Pancreas (tissue), 10 donors: Measurements from ENCODE around the gene CD226. TPM values are rescaled to one million over a fixed set of nuclear protein-coding genes. Genes with fewer than 3 reads are reported as not detected.

Source experiments
- ATAC-seq, 4 donors: fragments of 200-7000 bp; cut with Tn5 transposase; one replicate each; pipeline versions ENCODE4 v1.8.0 to v1.9.1; 2020; ENCODE audit warnings: mild to moderate bottlenecking in 4 of 4, moderate library complexity in 4 of 4
- DNase-seq, 6 donors: peaks; one replicate each; pipeline ENCODE4 v3.0.0-alpha.2; 2020
- FAIRE-seq: peaks from 2 replicates; lab custom pipeline; 2012; peaks lifted over from hg19 to GRCh38; lab: Jason Lieb, UNC
- H3K27ac ChIP-seq, 4 donors: fragments of 200-600 bp; sonication (generic); 1 replicate in 3 of 4; 2 replicates in 1 of 4; pipeline versions ENCODE4 v1.5.0 to v1.8.0; 2020
- H3K27me3 ChIP-seq, 4 donors: fragments of 200-600 bp; one replicate each; pipeline ENCODE4 v1.8.0; 2021
- H3K36me3 ChIP-seq, 3 donors: fragments of 200-600 bp; sonication (generic) in 1 of 3; one replicate each; pipeline versions ENCODE4 v1.5.0 to v1.8.0; 2020 to 2021
- H3K4me1 ChIP-seq, 3 donors: fragments of 200-600 bp; one replicate each; pipeline ENCODE4 v1.8.0; 2021
- H3K4me3 ChIP-seq, 4 donors: fragments of 200-600 bp; sonication (generic) in 2 of 4; one replicate each; pipeline versions ENCODE4 v1.5.0 to v1.8.0; 2020 to 2021
- H3K9me3 ChIP-seq, 4 donors: fragments of 200-600 bp; one replicate each; pipeline ENCODE4 v1.8.0; 2021
- CTCF ChIP-seq, 4 donors: fragments of 200-600 bp; sonication (generic) in 3 of 4; IDR thresholded peaks; one replicate each; pipeline versions ENCODE4 v1.5.0 to v1.8.0; 2021; ENCODE audit warnings: antibody characterized with exemption in 4 of 4
- WGBS, 2 donors: extraction: QIAGEN DNeasy Blood & Tissue Kit; methylation state at CpG; one replicate each; pipeline ENCODE4 v1.1.7; 2013; 5-methylcytosine and 5-hydroxymethylcytosine counted together
- intact Hi-C, 3 donors: fragments of 100-400 bp; cut with DNase I; formaldehyde crosslinking; loops; one replicate each; pipeline versions ENCODE4 v1.11.1 to v1.14.2; 2022
- polyA plus RNA-seq, 2 donors: library from polyadenylated mRNA; stranded (reverse); fragments of 200-250 nt; gene quantifications; one replicate each; pipeline ENCODE4 v1.2.3, GENCODE V29; 2013
- total RNA-seq, 6 donors: library from RNA; stranded (reverse); fragmentation: NEBNext Ultra II Directional in 4 of 6; extraction: Animal tissue kit (Norgen Biotek cat#: 25700) in 4 of 6; gene quantifications; one replicate each; pipeline versions ENCODE4 v1.2.1 to v1.2.4, GENCODE V29; 2021 to 2023
- donor health status: healthy with polysubstance abuse.
- donor health status: DM: no; HTN: no; CAD: no; lungs with moderate emphysema.
- donor health status: DM: no; HTN: no; CAD: no.
- donor health status: control.
- donor health status: control.
- donor health status: Bipolar disorder and iron deficiency.
- donor health status: DM: yes; HTN: yes; CAD: no.
- donor health status: DM: no; HTN: no; CAD: no.
- donor health status: DM: no; HTN: no; CAD: no.
- donor health status: DM: yes; HTN: yes; CAD: no.

The CD226 gene
- total and polyA plus RNA-seq, 8 donors: 0.07 to 1.1 (median 0.38) TPM

- Histone ChIP-seq H3K27ac (no peak overlapping the region), H3K9me3 (peaks cover 0 to 3% (median 0%) of the 10 kb centered on the region in 4 donors), H3K27me3 (no peaks in the 10 kb centered on the region), H3K36me3 (no peaks in the 10 kb centered on the region), H3K4me1 (no peaks in the 10 kb centered on the region), H3K4me3 (no peak overlapping the region)
- ATAC-seq (no peak), FAIRE-seq (no peak), DNase-seq (no peak)
- intact Hi-C loops: no loop called here
- no peak for TF ChIP-seq CTCF (IDR thresholded peaks at IDR 0.05)
- 85 to 92% methylated on average over 1 of the region's 1 CpG for WGBS, 2 donors
Observed at GRCh38 chr18:69992776-69993175, 45.1 kb upstream of the CD226 start.

DNA sequence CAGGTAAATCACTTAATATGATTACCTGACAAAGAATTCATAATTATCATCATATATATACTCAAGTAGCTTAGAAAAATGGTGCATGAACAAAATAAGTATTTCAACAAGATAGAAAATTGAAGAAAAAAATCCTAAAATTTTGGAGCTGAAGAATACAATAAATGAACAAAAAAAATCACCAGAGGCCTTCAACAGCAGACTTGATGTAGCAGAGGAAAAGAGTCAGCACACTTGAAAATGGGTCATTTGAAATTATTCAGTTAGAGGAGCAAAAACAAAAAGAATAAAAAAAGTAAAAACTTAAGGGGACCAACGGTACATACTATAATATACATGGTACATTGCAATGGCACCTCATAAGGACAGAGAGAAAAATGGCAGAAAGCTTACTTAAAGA is 40.2 kb upstream of the CD226 start:
- no peak for TF ChIP-seq CTCF (IDR thresholded peaks at IDR 0.05)
- Histone ChIP-seq H3K9me3 (peaks cover 0 to 3% (median 0%) of the 10 kb centered on the region in 4 donors), H3K4me3 (no peak overlapping the region), H3K27ac (no peak overlapping the region), H3K36me3 (no peaks in the 10 kb centered on the region), H3K4me1 (no peaks in the 10 kb centered on the region), H3K27me3 (no peaks in the 10 kb centered on the region)
- FAIRE-seq (no peak), ATAC-seq (no peak), DNase-seq (no peak)
- intact Hi-C loops: no loop called here
- 100% methylated on average over 1 of the region's 1 CpG for WGBS, 2 donors

DNA sequence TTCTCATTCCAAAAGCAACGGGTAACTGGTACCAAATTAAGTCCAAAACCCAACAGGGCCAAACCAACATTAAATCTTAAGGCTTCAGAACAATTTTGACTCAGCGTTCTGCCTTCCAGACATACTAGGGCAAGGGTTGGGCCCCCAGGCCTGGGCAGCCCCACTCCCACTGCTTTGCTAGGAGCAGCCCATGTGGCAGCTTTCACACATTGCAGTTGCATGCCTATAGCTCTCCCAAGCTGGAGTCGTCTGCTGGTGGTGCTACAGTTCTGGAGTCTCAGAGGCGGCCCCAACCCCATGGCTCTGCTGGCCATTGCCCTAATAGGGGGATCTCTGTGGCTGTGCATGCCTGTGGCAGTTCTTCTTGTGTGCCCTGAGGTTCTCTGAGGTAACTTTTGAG is 37.6 kb upstream of the CD226 start:
- Histone ChIP-seq H3K4me1 (no peaks in the 10 kb centered on the region), H3K9me3 (no peaks in the 10 kb centered on the region), H3K27me3 (no peaks in the 10 kb centered on the region), H3K36me3 (no peaks in the 10 kb centered on the region), H3K27ac (no peak overlapping the region), H3K4me3 (no peak overlapping the region)
- ATAC-seq: no peak
- no peak for FAIRE-seq
- intact Hi-C loops: no loop called here
- WGBS, 2 donors: 93 to 98% methylated on average over 4 of the region's 4 CpGs
- DNase-seq: no peak
- TF ChIP-seq CTCF (IDR thresholded peaks at IDR 0.05): no peak

GRCh38 chr18:69982417-69982816 is 34.7 kb upstream of the CD226 start:
- FAIRE-seq (no peak), DNase-seq (no peak), ATAC-seq (no peak)
- H3K4me3 ChIP-seq: no peak overlapping the region
- no peaks in the 10 kb centered on the region for H3K27me3 ChIP-seq
- H3K9me3 ChIP-seq: no peaks in the 10 kb centered on the region
- WGBS, 2 donors: 92 to 95% methylated on average over 4 of the region's 4 CpGs
- intact Hi-C loops: no loop called here
- H3K4me1 ChIP-seq: no peaks in the 10 kb centered on the region
- H3K27ac ChIP-seq: no peak overlapping the region
- no peak for TF ChIP-seq CTCF (IDR thresholded peaks at IDR 0.05)
- no peaks in the 10 kb centered on the region for H3K36me3 ChIP-seq

GRCh38 chr18:69981948-69982347 is 34.3 kb upstream of the CD226 start:
- no peak for TF ChIP-seq CTCF (IDR thresholded peaks at IDR 0.05)
- Histone ChIP-seq H3K4me3 (no peak overlapping the region), H3K9me3 (no peaks in the 10 kb centered on the region), H3K4me1 (no peaks in the 10 kb centered on the region), H3K27ac (no peak overlapping the region), H3K36me3 (no peaks in the 10 kb centered on the region), H3K27me3 (no peaks in the 10 kb centered on the region)
- intact Hi-C loops: no loop called here
- FAIRE-seq (no peak), ATAC-seq (no peak), DNase-seq (no peak)
- WGBS, 2 donors: 90 to 94% methylated on average over 2 of the region's 2 CpGs
